HG02840 (cell line): ENCODE data around the gene PEPD.

Experiments
- ATAC-seq: cut with Tn5 transposase; IDR thresholded peaks from one replicate; pipeline ENCODE4 v1.9.1; 2021; ENCODE audit warnings: mild to moderate bottlenecking, moderate library complexity, moderate number of reproducible peaks; ENCODE audit not compliant: unreplicated experiment, low FRiP score

PEPD gene

DNA sequence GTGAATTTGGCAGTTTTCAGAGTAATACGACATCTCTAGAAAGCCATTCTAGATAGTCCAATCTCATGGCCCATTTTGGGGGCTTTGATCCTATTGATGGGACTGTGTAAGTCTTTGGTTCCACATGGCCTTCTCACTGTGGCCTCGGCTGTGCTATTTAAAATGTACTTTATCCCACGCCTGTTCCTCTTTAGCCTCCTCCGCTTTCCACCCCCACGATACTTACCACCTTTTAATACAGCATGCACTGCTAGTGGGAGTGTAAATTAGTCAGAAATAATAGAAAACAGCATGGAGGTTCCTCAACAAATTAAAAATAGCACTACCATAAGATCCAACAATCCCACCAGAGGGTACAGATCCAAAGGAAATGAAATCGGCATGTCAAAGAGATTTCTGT, 176.4 kb downstream of the PEPD start:
- ATAC-seq: no peak

DNA sequence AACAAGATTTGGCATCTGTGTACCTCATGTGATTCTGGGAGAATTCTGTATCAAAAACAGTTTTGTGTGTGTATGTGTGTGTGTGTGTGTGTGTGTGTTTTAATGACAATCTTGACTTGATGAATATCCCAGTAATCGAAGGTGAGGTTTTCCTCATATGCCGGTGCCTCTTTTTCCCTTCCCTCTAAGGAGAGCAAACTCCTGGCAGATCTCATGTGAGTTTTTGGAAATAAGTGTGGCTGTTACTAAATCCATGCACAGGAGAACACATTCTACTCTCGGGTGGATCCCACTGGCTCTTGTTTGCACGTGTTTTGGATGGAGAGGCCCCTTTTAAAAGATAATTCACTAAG, 177.0 kb downstream of the PEPD start:
- ATAC-seq: no peak

DNA sequence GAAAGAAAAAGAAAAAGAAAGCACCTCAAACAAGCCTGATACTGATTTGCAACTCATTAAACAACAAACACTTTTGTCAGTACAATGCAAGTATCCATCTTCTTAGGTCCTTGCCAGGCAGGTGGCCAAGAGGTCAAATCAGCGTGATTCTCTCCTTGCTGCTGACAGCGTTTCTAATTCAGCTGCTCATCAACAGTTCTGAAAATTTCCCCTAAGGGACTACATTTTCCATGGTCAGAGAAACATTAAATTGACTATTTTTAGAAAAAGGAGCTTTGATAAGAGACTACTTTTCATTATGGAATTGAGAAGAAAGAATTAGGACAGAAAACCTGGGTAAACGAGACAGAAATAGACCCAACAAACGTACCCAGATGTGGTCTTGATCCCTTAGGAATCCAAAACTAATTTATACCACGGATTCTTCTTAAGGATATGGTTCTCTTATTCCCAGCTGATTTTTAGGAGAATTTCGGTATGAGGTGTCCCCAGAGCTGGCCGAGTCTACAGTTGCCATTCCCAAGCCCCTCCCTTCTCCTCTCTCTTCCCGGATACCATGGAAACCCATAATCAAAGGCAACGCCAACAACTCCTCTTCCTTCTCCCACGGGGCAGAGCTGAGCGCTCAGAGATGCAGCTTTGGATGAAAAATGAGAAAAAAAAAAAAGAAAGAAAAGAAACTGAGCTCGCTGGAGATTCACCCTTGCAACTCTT, 177.6 kb downstream of the PEPD start:
- ATAC-seq: no peak

DNA sequence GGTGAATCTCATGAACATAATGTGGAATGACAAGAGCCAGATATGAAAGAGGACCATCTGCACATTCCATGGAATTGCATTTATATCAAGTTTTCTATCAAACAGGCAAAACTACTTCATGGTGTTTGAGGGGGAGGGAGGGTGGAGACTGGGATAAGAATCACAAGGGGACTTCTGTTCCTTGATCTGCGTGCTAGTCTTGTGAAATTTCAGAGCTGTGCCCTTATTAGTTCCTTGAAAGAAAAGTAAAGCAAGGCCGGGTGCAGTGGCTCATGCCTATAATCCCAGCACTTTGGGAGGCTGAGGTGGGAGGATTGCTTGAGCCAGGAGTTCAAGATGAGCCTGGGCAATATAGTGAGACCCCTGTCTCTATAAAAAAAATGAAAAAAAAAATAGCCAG, 178.3 kb downstream of the PEPD start:
- no peak for ATAC-seq

DNA sequence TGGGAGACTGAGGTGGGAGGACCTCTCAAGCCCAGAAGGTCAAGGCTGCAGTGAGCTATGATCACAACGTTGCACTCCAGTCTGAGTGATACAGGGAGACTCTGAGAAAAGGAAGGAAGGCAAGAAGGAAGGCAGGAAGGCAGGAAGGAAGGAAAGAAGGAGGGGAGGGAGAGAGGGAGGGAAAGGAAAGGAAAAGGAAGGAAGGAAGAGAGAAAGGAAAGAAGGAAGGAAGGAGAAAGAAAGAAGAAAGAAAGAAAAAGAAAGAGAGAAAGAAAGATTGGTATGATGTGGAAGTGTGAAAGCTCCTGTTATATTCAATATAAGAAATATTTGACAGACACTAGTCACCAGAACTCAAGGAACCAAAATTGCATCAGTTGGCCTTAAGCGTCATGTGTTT, 180.6 kb downstream of the PEPD start:
- ATAC-seq: no peak

DNA sequence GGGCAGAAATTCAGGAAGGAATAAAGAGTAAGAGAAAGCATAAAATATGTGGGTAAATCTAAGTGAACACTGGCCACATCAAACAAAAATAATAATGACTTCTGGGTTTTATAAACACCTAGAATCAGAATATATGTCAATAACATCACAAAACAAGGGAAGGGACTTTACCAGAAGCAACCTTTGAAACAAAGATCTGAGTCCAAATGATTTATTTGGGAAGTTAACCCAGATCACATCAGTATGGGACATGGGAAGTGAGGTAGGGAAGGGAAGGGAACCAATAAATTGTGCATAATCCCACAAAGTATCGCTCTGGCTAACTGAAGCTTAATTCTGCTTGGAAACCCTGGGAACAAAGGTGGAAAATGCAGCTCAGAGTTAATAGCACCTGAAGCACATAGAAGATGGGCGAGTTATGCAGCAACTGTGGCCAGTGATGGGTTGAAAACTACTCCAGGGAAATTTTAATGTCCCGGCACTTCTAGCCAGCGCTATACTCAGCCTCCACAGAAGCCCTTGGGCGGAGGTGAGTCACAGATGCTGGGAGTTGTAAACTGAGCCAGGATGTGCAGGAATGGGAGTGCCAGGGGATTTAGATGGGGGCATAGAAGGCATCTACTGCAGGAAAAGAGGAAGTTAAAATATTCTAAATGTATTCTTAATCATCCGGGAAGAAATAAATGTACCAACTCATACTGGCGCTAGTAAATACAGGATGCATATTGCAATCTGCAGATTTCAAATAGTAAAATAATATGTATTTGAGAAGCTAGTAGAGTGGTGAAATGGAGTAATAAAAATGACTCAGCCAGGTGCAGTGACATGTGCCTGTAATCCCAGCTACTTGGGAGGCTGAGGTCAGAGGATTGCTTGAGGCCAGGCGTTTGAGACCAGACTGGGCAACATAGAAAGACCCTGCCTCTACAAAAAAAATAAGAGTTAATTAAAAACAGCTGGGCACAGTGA, 182.3 kb downstream of the PEPD start:
- ATAC-seq: no peak
